Measurements from ENCODE around the gene NSFL1C. TPM values are rescaled to one million over a fixed set of nuclear protein-coding genes. Genes with fewer than 3 reads are reported as not detected.
A peak's percentile ranks its signal among the peaks of the same experiment; 100 is the strongest.

The NSFL1C gene
- polyA plus RNA-seq, 5 donors, result 82.5 to 96.7 (median 93.7) TPM

DNA sequence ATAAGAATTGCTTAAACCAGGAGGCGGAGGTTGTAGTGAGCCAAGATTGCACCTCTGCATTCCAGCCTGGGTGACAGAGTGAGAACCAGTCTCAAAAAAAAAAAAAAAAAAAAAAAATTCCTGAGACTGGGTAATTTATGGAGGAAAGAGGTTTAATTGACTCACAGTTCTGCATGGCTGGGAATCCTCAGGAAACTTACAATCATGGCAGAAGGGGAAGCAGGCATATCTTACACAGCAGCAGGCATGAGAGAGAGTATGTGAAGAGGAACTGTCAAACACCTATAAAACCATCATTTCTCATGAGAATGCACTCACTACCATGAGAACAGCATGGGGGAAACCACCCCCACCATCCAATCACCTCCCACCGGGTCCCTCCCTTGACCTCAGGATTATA, 72.0 kb downstream of the NSFL1C start:
- DNase-seq, result no peak

DNA sequence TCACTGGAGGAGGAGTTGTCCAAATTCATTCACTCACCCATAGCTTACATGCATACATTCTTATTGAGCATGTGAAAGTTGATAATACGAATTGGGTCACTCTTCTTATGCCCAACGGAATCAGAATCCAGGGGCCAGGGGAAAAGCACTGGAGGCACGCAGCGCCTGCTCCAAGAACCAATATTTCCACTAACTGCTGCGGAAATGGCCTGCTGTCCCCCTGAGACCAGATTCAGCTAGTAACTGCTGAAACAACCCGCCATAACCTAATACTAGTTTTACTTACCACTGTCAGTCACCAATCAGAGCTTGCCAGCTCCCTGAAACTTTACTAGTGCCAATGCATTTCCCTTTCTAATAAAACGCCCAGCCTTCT, 73.2 kb downstream of the NSFL1C start:
- DNase-seq, result no peak

DNA sequence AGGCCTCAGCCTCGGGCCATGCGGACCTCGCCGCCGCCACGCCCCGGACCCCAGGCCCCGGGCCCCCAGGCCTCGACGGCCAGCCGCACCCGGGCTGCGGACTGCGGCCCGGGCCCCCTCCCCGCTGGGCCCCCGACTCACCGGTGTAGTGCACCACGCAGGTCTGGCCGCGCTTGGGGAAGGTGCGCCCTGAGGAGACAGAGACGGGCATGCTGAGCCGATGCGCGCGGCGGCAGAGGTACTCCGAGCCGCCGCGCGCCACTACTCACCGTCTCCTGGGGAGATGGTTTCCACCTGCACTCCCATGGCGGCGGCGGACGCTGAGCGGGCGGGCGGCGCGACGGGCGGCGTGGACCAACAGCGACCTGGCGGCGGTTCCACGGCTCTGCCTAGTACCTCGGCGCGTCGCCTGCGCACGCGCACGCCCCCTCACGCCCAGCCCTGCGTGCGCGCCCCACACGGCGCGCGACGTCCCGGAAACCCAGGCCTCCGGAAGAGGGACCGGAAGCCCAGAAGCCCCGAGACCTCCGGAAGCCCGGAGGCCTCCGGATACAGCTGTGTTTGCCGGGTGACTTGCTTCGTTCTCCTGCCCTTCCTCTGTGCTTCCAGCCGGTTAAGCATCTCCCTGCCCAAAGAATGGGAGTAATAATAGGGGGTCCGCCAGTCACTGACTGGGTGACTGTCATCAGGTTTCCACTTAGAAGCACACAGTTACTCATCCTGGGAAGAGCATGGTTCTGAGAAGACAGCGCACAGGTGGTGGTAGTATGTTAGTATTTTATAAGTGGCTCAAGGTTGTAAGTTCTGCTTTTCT, 73.7 kb downstream of the NSFL1C start, which contains the start of gene FKBP1A:
FKBP1A (minus strand) TSS at position 362 of the 814 bp plus-strand sequence; CDS start at position 306, 56 bp downstream.
- DNase-seq, result peak; percentile 95 to 96

DNA sequence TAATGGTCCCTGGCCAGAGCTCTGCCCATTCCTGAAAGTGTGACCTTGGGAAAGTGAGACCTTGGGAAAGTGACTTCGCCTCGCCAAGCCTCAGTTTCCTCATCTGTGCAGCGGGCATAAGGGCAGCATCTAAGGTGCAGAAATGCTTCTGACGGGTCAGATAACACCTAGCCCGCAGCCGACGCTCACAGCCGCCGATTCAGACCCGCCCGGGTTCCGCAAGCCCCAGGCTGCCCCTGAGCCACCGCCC, 74.3 kb downstream of the NSFL1C start:
- DNase-seq, result no peak

Other genes with a start within 250 kb of the NSFL1C start
- gene RAD21L1, start 240.8 kb downstream of the NSFL1C start, polyA plus RNA-seq (ENCODE audit: insufficient read depth in 1 of 5, insufficient read length in 5 of 5, low replicate concordance in 1 of 5), result not detected
- 1 to 10 TPM; 1.5 to 3.4 (median 2.2) TPM for gene SNPH, start 200.6 kb downstream of the NSFL1C start, polyA plus RNA-seq (ENCODE audit: insufficient read depth in 1 of 5, insufficient read length in 5 of 5, low replicate concordance in 1 of 5)
- gene SDCBP2, start 137.7 kb downstream of the NSFL1C start, polyA plus RNA-seq (ENCODE audit: insufficient read depth in 1 of 5, insufficient read length in 5 of 5, low replicate concordance in 1 of 5), result 1 to 10 TPM; 1.8 to 4.3 (median 3.2) TPM
- 100 to 1,000 TPM; 439 to 529 (median 459) TPM for gene FKBP1A, start 73.8 kb downstream of the NSFL1C start, polyA plus RNA-seq (ENCODE audit: insufficient read depth in 1 of 5, insufficient read length in 5 of 5, low replicate concordance in 1 of 5)
- 1 to 10 TPM; 1.3 to 3.0 (median 1.8) TPM for gene SIRPB2, start 24.6 kb upstream of the NSFL1C start, polyA plus RNA-seq (ENCODE audit: insufficient read depth in 1 of 5, insufficient read length in 5 of 5, low replicate concordance in 1 of 5)
- gene SIRPD, start 90.9 kb upstream of the NSFL1C start, polyA plus RNA-seq (ENCODE audit: insufficient read depth in 1 of 5, insufficient read length in 5 of 5, low replicate concordance in 1 of 5), result under 1 TPM in 1 of 5 donors, not detected in 4; 0.09 TPM
- 1 to 10 TPM in 3 of 5 donors, under 1 TPM in 2; 0.45 to 1.6 (median 1.2) TPM for gene SIRPB1, start 153.2 kb upstream of the NSFL1C start, polyA plus RNA-seq (ENCODE audit: insufficient read depth in 1 of 5, insufficient read length in 5 of 5, low replicate concordance in 1 of 5)
- under 1 TPM in 3 of 5 donors, not detected in 2; 0.24 to 0.41 (median 0.37) TPM for gene SIRPG, start 190.9 kb upstream of the NSFL1C start, polyA plus RNA-seq (ENCODE audit: insufficient read depth in 1 of 5, insufficient read length in 5 of 5, low replicate concordance in 1 of 5)

All from right lung (tissue), 5 donors.